NCI-H524 (cell line): ENCODE data around the gene DUOXA1.
"Not testable (repeated sequence)": the region's sequence is repeated elsewhere in the genome, so short reads cannot be mapped to it uniquely, and the experiment has no call there.

Experiments
- DNase-seq, 2 experiments: peaks; one replicate each; lab custom pipeline; 2025; lab: John Stamatoyannopoulos, UW

Gene DUOXA1

GRCh38 chr15:45112591-45113379 is 16.9 kb downstream of the DUOXA1 start:
- DNase-seq: peak; percentile 39 to 61

- no peak for DNase-seq
Observed at GRCh38 chr15:45112143-45112590, 17.5 kb downstream of the DUOXA1 start.

- DNase-seq: no peak
Observed at GRCh38 chr15:45111390-45112142, 18.1 kb downstream of the DUOXA1 start.

- DNase-seq: no peak
Observed at GRCh38 chr15:45110256-45110820, 19.3 kb downstream of the DUOXA1 start.

- no peak for DNase-seq
Observed at GRCh38 chr15:45107941-45108630, 21.6 kb downstream of the DUOXA1 start.

GRCh38 chr15:45106002-45106790 is 23.5 kb downstream of the DUOXA1 start:
- no peak for DNase-seq

GRCh38 chr15:45105586-45105985 is 24.1 kb downstream of the DUOXA1 start:
- no peak for DNase-seq

GRCh38 chr15:45104170-45104569 is 25.5 kb downstream of the DUOXA1 start:
- not testable (repeated sequence) for DNase-seq

GRCh38 chr15:45102226-45102625 is 27.5 kb downstream of the DUOXA1 start:
- DNase-seq: no peak

GRCh38 chr15:45101749-45102148 is 27.9 kb downstream of the DUOXA1 start:
- DNase-seq: no peak

- DNase-seq: no peak
Observed at GRCh38 chr15:45100884-45101625, 28.6 kb downstream of the DUOXA1 start.

GRCh38 chr15:45099549-45100165 is 30.0 kb downstream of the DUOXA1 start:
- DNase-seq: no peak

- no peak for DNase-seq
Observed at GRCh38 chr15:45097466-45097865, 32.2 kb downstream of the DUOXA1 start.

- DNase-seq: no peak
Observed at GRCh38 chr15:45095661-45096060, 34.0 kb downstream of the DUOXA1 start.

GRCh38 chr15:45094358-45094730 is 35.3 kb downstream of the DUOXA1 start:
- DNase-seq: no peak

GRCh38 chr15:45093622-45094357 is 35.9 kb downstream of the DUOXA1 start:
- DNase-seq: no peak

- no peak for DNase-seq
Observed at GRCh38 chr15:45093013-45093412, 36.7 kb downstream of the DUOXA1 start.

- DNase-seq: no peak
Observed at GRCh38 chr15:45091576-45091975, 38.1 kb downstream of the DUOXA1 start.

GRCh38 chr15:45091161-45091560 is 38.5 kb downstream of the DUOXA1 start:
- DNase-seq: no peak
